ENCODE measurements around the gene ATP6AP2.

DNA sequence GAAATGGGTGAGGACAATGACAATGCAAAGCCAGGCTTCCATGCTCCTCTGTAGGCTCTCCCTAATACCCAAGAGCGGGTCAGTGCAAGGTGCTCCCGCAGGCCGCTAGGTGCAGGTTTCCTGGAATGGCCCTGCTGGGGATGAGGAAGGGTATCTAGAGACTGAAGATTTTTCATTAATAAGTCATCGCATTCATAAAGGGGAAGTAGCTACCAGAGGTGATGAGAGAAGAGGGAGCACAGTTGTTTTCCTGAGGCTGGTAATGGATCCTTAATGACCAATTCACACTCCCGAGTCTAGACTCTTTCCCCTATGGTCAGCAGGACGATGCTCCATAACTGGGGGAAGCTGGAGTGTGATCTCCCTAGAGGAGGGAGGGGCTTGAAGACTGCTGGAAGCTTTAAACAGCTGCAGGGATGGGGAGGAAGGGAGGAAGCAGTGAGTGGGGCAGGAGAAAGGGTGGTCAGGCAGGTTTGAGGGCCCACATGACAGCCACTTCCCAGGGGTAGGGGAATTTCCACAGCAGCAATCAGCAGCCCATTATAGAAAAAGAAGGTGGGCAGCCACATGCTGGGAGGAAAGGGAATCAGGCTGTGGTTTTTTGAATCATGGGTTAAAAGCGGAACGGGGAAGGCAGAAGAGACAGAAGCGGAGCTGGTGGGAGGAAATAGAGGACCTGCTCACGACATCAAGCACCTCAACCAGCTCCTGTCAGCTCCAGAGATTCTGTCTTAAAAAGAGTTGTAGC is 10.2 kb upstream of the ATP6AP2 start:
- TF ChIP-seq EGR1 (IDR thresholded peaks at IDR 0.05), result no peak
- no peak for TF ChIP-seq EP300 (IDR thresholded peaks at IDR 0.05; ENCODE audit: borderline replicate concordance)
- no peak for TF ChIP-seq TCF12 (IDR thresholded peaks at IDR 0.05; ENCODE audit: low read depth)
- TF ChIP-seq, protein P1, sequence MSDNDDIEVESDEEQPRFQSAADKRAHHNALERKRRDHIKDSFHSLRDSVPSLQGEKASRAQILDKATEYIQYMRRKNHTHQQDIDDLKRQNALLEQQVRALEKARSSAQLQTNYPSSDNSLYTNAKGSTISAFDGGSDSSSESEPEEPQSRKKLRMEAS (IDR thresholded peaks at IDR 0.05), result no peak
- no peak for TF ChIP-seq TEAD4 (IDR thresholded peaks at IDR 0.05)
- TF ChIP-seq TAF1 (IDR thresholded peaks at IDR 0.05; ENCODE audit: low read depth), result no peak
- no peak for TF ChIP-seq YY1 (IDR thresholded peaks at IDR 0.05; ENCODE audit: low read depth)
- TF ChIP-seq, protein P2, sequence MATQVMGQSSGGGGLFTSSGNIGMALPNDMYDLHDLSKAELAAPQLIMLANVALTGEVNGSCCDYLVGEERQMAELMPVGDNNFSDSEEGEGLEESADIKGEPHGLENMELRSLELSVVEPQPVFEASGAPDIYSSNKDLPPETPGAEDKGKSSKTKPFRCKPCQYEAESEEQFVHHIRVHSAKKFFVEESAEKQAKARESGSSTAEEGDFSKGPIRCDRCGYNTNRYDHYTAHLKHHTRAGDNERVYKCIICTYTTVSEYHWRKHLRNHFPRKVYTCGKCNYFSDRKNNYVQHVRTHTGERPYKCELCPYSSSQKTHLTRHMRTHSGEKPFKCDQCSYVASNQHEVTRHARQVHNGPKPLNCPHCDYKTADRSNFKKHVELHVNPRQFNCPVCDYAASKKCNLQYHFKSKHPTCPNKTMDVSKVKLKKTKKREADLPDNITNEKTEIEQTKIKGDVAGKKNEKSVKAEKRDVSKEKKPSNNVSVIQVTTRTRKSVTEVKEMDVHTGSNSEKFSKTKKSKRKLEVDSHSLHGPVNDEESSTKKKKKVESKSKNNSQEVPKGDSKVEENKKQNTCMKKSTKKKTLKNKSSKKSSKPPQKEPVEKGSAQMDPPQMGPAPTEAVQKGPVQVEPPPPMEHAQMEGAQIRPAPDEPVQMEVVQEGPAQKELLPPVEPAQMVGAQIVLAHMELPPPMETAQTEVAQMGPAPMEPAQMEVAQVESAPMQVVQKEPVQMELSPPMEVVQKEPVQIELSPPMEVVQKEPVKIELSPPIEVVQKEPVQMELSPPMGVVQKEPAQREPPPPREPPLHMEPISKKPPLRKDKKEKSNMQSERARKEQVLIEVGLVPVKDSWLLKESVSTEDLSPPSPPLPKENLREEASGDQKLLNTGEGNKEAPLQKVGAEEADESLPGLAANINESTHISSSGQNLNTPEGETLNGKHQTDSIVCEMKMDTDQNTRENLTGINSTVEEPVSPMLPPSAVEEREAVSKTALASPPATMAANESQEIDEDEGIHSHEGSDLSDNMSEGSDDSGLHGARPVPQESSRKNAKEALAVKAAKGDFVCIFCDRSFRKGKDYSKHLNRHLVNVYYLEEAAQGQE (IDR thresholded peaks at IDR 0.05; ENCODE audit: low read depth), result no peak
- no peak for TF ChIP-seq NFIC (IDR thresholded peaks at IDR 0.05)

All from Ishikawa (cell line).